ENCODE measurements around the gene APEH. TPM values are rescaled to one million over a fixed set of nuclear protein-coding genes. Genes with fewer than 3 reads are reported as not detected.

APEH gene
- total RNA-seq, 1 experiment from 2014 or later = 246 TPM

DNA sequence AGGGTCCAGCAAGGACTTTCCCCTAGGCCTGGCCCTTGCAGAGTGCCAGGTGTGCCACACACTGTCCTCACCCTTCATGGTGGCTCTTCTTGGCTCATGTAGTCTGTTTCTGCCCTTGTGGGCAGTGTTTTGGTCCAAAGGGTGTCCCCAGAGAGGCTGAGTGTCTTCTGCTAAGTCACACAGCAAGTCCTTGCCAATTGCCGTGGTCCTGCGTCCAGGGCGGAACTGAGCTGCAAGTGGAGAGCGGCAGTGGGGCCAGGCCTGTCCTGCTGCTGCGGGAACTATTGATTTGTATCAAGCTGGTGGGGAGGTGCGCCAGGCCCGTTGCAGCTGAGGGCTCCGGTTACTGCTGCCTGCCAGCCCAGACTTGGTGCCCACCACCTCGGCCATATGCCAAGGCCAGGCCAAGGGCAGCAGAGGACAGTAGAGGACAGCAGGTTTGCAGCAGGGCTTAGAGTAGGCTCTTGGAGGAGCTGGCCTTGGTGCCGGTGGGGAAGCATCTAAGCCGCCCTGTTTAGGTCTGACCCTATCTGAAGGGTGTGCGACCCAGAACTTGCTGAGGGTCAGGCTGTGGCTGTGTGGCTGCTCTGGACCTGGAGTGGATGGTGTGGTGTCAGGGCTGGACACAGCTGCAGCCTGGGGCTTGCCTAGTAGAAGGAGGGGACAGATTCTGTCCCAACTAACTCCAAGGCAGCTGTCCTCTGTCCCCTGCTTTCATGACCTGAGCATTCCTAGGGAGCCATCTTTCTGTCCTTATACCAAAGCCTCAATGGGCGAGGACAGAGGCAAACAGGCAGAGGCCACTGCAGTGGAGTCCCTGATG, 40.8 kb downstream of the APEH start:
- Histone ChIP-seq H3K27me3 (ENCODE audit: insufficient read depth, low read length) (no peaks in the 10 kb centered on the region), H3K36me3 (ENCODE audit: control insufficient read depth in 1 of 2, insufficient read depth in 2 of 2, low read length in 2 of 2) (no peaks in the 10 kb centered on the region; a peak in 2 of 4 replicates), H4K20me1 (ENCODE audit: insufficient read depth) (no peaks in the 10 kb centered on the region), H3K9me3 (ENCODE audit: control insufficient read depth in 1 of 2, insufficient read depth in 1 of 2, low read depth in 1 of 2, low read length in 2 of 2) (no peaks in the 10 kb centered on the region), H2AFZ (ENCODE audit: low read depth, low read length, poor library complexity, severe bottlenecking) (no peak overlapping the region), H3K4me3 (replicated peaks in 1 of 2; ENCODE audit: low read depth in 1 of 2, low read length in 2 of 2) (no peak overlapping the region), H3K9ac (ENCODE audit: low read length) (no peak overlapping the region), H3K9me2 (ENCODE audit: insufficient read depth) (no peaks in the 10 kb centered on the region), H3K27ac (ENCODE audit: low read depth, low read length) (no peak overlapping the region), H3K4me1 (ENCODE audit: control insufficient read depth in 1 of 2, insufficient read depth in 2 of 2, low read length in 2 of 2) (peaks cover 0 to 12% of the 10 kb centered on the region in 2 experiments; a peak in 2 of 4 replicates), H3K79me2 (ENCODE audit: insufficient read depth, low read length) (no peaks in the 10 kb centered on the region), H3K4me2 (ENCODE audit: low read length) (no peak overlapping the region)
- POLR2A ChIA-PET = no interaction called here
- ATAC-seq = no peak
- intact Hi-C loops (cut with micrococcal nuclease) = no loop called here
- TF ChIP-seq CEBPB (IDR thresholded peaks at IDR 0.05; ENCODE audit: low read depth) (no peak), TCF7L2 (IDR thresholded peaks at IDR 0.05; ENCODE audit: borderline replicate concordance, extremely low read depth, insufficient read depth, insufficient read length) (no peak), SRF (IDR thresholded peaks at IDR 0.05; ENCODE audit: low read depth) (no peak), EZH2 (IDR thresholded peaks at IDR 0.05) (no peak), ZFX (IDR thresholded peaks at IDR 0.05) (no peak), SIN3A (IDR thresholded peaks at IDR 0.05; ENCODE audit: low read depth) (no peak), EZH2phosphoT487 (IDR thresholded peaks at IDR 0.05; ENCODE audit: borderline replicate concordance) (no peak), POLR2A (IDR thresholded peaks at IDR 0.05; ENCODE audit: borderline replicate concordance, extremely low read depth, insufficient read depth, insufficient read length) (no peak), ELF1 (IDR thresholded peaks at IDR 0.05; ENCODE audit: borderline replicate concordance, low read depth) (no peak), SP1 (IDR thresholded peaks at IDR 0.05; ENCODE audit: low read depth) (no peak), POLR2AphosphoS5 (IDR thresholded peaks at IDR 0.05; ENCODE audit: low read depth, low read length) (no peak), YY1 (IDR thresholded peaks at IDR 0.05; ENCODE audit: extremely low read depth, insufficient replicate concordance, low read depth, low read length) (no peak), FOSL1 (IDR thresholded peaks at IDR 0.05; ENCODE audit: low read depth) (no peak), RAD21 (IDR thresholded peaks at IDR 0.05; ENCODE audit: low read depth) (no peak)
- TF ChIP-seq, protein P1, sequence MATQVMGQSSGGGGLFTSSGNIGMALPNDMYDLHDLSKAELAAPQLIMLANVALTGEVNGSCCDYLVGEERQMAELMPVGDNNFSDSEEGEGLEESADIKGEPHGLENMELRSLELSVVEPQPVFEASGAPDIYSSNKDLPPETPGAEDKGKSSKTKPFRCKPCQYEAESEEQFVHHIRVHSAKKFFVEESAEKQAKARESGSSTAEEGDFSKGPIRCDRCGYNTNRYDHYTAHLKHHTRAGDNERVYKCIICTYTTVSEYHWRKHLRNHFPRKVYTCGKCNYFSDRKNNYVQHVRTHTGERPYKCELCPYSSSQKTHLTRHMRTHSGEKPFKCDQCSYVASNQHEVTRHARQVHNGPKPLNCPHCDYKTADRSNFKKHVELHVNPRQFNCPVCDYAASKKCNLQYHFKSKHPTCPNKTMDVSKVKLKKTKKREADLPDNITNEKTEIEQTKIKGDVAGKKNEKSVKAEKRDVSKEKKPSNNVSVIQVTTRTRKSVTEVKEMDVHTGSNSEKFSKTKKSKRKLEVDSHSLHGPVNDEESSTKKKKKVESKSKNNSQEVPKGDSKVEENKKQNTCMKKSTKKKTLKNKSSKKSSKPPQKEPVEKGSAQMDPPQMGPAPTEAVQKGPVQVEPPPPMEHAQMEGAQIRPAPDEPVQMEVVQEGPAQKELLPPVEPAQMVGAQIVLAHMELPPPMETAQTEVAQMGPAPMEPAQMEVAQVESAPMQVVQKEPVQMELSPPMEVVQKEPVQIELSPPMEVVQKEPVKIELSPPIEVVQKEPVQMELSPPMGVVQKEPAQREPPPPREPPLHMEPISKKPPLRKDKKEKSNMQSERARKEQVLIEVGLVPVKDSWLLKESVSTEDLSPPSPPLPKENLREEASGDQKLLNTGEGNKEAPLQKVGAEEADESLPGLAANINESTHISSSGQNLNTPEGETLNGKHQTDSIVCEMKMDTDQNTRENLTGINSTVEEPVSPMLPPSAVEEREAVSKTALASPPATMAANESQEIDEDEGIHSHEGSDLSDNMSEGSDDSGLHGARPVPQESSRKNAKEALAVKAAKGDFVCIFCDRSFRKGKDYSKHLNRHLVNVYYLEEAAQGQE (IDR thresholded peaks at IDR 0.05; ENCODE audit: low read depth) = no peak
- TF ChIP-seq, protein P2, sequence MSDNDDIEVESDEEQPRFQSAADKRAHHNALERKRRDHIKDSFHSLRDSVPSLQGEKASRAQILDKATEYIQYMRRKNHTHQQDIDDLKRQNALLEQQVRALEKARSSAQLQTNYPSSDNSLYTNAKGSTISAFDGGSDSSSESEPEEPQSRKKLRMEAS (IDR thresholded peaks at IDR 0.05) = no peak
- TF ChIP-seq, protein P3, sequence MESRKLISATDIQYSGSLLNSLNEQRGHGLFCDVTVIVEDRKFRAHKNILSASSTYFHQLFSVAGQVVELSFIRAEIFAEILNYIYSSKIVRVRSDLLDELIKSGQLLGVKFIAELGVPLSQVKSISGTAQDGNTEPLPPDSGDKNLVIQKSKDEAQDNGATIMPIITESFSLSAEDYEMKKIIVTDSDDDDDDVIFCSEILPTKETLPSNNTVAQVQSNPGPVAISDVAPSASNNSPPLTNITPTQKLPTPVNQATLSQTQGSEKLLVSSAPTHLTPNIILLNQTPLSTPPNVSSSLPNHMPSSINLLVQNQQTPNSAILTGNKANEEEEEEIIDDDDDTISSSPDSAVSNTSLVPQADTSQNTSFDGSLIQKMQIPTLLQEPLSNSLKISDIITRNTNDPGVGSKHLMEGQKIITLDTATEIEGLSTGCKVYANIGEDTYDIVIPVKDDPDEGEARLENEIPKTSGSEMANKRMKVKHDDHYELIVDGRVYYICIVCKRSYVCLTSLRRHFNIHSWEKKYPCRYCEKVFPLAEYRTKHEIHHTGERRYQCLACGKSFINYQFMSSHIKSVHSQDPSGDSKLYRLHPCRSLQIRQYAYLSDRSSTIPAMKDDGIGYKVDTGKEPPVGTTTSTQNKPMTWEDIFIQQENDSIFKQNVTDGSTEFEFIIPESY (IDR thresholded peaks at IDR 0.05; ENCODE audit: extremely low read depth, insufficient replicate concordance, low read length) = no peak
- TF ChIP-seq, protein P4, sequence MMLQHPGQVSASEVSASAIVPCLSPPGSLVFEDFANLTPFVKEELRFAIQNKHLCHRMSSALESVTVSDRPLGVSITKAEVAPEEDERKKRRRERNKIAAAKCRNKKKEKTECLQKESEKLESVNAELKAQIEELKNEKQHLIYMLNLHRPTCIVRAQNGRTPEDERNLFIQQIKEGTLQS (IDR thresholded peaks at IDR 0.05) = no peak
- CTCF ChIA-PET = no interaction called here
- DNase-seq (ENCODE audit: low read depth, low spot score) = no peak
- BruUV-seq (replicated peaks) = no TSS peak
- RAD21 ChIA-PET (ENCODE audit: low non-redundant PET in 1 of 2, low total read pairs in 2 of 2, uncharacterized antibody in 2 of 2, unreplicated experiment in 2 of 2) = no interaction called here

Measured in HCT116 (cell line).